HG03442 (cell line): ENCODE data around the gene TGFBI.

Experiments used
- ATAC-seq: cut with Tn5 transposase; IDR thresholded peaks from one replicate; pipeline ENCODE4 v1.9.1; 2021; ENCODE audit warnings: mild to moderate bottlenecking, moderate library complexity; ENCODE audit not compliant: unreplicated experiment

Gene TGFBI

GRCh38 chr5:136025900-136026299, 2.9 kb upstream of the TGFBI start:
- ATAC-seq, result no peak

DNA sequence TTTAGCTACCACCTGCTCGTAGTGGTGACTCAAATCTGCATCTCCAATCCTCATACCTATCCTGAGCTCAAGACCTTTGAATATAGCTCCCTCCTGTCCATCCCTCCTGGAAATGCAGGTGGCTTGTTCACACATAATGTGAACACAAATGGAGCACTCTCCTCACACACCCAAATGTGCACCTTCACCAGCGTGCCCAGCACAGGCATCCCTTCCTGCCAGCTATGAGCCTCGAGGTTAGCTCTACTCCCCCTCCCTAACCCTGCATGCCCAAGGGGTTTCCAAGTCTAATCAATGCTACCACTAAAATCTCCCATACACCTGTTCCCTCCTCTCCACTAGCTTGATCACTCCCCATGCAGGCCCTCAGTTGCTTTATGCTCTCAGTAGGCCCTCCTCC, 2.2 kb upstream of the TGFBI start:
- no peak for ATAC-seq

GRCh38 chr5:136027311-136027710, 1.5 kb upstream of the TGFBI start:
- ATAC-seq, result no peak

GRCh38 chr5:136028090-136028489, 698 bp upstream of the TGFBI start:
- no peak for ATAC-seq

DNA sequence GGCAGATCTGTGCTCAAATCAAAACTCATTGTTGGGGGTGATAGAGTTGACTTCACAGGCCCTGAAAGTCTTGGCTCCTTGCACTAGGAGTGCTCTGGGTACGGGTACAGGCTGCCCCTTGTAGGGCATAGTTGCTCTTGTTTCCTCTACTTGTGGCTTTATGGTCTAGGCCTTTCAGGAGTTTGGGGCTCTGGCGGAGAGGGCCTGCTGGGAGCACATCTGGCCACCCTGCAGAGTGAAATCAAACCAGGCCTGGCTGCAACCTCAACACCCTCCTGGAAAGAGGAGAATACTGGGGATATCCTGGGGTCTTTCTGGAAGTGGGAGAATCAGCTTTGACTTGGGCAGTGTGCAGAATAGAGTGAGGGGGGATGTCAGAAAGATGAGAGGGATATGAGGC, 1.5 kb downstream of the TGFBI start:
- ATAC-seq, result no peak

DNA sequence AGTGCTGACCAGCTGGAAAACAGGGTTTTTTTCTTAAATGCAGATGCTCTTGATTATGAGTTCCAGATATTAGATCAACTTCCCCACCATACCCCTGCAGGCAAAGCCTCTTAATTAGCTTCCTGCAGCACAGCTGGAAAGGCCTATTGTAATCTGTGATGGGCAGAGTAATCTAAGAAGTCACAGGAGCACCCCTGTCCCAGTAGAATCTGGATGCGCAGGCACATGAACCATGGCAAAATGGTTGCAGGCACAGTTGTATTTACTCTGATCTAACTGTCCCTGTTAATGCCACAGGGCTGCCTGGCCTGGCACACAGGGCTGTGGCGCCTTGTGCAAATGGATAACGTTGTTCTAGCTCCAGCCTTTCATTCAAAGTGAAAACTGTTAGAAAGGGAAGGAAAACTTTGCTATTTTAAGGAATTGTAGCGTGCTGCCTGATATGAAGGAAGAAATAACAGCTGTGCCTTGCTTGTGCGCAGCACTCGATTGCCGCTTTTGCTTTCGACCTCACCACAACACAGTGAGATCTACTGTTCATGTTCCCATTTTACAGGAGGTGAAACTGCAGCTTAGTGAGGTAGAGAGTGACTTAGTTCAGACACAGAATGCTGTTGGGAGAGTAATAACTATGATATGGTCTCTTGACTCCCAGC, 2.3 kb downstream of the TGFBI start:
- peak; percentile 86 for ATAC-seq

DNA sequence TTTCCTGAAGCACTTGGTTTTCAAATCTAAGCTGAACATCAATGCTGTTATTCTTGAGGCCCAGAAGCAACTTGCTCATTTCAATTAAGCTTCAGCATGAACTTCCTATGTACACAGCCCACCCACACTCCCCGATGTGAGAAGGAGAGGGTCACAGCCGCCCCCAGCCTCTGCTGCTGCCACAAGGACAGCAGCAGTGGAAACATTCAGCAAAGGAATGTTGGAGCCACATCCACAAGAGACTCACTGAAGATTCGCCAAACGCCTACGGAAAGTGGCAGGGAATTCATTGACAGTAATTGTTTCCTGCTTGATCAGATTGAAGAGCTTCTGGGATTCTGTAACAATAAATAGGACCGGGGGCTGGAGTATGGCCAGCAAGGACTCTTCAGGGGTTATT, 2.9 kb downstream of the TGFBI start:
- no peak for ATAC-seq

- no peak for ATAC-seq
Observed at GRCh38 chr5:136032564-136032963, 3.8 kb downstream of the TGFBI start.

DNA sequence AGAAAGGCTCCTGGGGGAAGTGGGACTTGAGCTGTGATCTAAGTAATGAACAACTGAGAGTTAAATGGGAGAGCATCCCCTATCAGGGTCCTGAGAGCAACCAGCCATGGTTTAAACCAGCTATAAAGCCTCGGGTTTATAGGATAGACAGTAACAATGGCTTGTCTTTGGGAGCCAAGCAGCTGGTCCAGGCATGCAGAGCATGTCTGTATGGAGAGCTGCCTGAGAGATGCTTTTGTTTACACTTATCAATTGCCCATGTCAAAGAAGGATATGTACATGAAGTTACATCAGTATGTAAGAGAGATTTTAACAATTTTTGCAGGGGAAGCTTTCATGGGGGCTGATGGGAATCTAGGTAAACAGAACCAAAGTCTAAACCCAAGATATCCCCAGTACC, 4.4 kb downstream of the TGFBI start:
- no peak for ATAC-seq

GRCh38 chr5:136033848-136034247, 5.1 kb downstream of the TGFBI start:
- ATAC-seq, result no peak

DNA sequence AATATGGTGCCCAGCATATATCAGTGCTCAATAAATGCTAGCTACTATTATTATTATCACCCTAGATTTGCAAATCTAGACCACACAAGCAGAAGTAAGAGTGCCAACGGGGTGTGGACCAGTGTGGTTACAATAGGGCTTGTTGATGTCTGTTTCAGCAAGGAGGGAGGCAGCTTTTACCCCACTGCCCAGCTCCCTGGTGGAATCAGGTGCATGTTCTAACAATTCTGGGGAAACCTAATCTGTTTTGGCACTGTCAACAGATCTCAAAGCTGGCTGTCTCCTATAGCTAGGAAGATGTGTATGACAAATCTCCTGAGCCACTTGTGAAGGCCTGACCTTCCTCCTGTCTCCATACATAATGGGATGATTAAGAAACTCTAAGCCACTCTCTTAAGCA, 5.7 kb downstream of the TGFBI start:
- no peak for ATAC-seq

GRCh38 chr5:136034984-136035383, 6.2 kb downstream of the TGFBI start:
- no peak for ATAC-seq

- no peak for ATAC-seq
Observed at GRCh38 chr5:136035837-136036236, 7.0 kb downstream of the TGFBI start.

DNA sequence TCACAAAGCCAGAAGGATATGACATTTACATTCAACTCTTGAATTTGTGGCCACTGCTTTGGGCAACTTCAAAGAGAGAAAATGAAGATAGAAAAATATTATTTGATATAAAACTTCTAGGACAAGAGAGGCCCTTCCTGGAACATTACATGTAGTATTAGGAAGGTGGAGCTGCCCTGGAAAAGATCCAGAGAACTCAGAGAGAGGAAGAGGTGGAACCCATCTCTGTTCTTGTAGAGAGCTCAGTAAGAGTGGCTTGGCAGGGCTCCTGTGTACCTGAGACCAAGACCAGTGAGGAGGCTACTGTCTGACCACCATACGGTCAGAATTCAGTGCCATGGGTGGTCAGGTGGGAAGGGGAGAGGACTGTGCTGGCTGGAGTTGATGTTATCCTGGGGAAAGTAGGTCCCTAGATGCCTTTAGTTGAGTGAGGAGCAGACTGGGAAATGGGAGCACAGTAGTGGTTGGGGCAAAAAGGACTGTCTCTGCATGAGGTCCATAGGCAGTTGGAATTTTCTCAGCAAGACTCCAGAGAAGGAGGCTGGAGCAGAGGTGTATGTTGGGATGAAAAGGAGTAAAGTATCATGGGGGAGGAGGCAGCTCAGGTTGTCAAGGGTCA, 7.6 kb downstream of the TGFBI start:
- no peak for ATAC-seq

- peak; percentile 68 for ATAC-seq
Observed at GRCh38 chr5:136037001-136037705, 8.4 kb downstream of the TGFBI start.

DNA sequence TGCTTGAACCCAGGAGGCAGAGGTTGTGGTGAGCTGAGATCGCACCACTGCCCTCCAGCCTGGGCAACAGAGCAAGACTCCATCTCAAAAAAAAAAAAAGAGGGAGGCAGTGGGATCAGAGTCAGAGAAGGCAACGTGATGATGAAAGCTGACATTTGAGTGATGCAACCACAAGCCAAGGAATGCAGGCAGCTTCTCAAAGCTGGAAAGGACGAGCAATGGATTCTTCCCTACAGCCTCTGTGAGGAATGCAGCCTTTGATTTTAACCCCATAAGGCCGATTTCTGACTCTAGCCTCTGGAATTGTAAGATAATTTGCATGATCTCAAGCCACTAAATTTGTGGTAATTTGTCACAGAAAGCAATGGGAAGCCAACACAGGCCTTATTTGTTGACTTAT, 9.8 kb downstream of the TGFBI start:
- no peak for ATAC-seq

- no peak for ATAC-seq
Observed at GRCh38 chr5:136039202-136039601, 10.4 kb downstream of the TGFBI start.

DNA sequence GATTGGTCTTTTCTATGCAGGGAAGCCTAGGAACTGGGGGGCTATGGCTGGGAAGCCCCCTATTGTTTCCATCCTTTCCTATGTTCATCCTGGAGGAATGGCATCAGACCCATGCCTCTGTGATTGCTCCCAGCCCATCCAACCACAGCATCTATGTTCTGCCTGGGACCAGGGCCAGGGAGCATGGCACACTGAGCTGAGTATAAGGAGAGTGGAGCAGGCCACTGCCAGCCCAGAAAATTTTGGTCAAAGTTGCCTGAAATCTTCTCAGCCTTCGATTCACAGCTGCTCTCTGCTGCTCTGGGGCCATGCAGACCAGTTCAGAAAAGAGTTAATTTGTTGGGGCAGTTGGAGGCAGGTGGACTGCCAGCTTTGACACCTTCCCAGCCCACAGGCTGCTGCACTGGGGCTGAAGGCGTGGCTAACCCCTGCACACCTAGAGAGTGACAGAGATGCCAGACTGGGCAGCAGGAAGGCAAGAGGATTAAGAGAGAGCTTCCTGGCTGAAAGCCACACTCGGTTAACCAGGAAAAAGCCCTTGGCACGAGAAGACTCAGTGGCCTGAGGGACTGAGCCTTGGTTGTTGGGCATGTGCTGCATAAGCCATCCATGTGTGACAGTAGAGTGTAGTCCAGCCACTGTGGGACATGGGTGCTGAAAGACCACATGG, 12.1 kb downstream of the TGFBI start:
- no peak for ATAC-seq

DNA sequence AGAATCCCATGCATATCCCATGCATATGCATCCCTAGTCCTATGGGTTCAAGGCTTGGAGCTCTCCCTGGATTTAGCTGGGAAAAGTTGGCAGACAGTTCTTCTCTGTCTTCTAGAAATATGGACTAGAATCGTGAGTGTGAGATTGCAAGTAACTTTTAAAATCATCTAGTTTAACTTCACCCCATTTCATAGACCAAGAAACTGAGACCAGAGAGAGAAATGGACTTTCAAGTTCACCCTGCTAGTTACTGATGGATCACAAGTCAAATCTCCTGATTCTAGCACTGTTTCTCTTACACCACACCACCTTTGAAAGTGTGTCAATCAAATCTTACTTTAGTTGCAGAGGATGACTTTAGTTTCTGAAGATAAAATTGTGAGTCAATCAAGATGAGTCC, 13.4 kb downstream of the TGFBI start:
- no peak for ATAC-seq

DNA sequence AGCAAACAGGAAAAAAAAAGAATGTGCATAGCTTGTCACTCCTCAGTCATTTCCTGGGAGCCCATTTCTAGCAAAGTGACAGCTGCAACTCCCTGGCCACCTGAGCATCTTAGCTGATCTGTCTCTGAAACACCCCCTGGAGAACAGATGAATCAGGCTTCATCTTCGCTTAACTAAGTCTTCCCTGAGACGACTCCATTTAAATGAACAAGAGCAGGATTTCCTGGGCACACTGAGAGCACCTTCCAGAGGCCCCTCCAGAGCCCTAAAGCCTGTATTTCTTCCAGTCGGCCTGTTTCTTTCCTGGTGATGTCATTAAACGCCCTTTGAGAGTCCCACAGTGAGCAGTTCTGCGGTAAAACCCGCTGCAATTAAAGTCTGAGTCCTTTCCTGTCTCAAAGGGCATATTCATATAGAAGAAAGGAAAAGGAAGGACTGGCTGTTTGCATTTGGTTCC, 13.9 kb downstream of the TGFBI start:
- ATAC-seq, result no peak

DNA sequence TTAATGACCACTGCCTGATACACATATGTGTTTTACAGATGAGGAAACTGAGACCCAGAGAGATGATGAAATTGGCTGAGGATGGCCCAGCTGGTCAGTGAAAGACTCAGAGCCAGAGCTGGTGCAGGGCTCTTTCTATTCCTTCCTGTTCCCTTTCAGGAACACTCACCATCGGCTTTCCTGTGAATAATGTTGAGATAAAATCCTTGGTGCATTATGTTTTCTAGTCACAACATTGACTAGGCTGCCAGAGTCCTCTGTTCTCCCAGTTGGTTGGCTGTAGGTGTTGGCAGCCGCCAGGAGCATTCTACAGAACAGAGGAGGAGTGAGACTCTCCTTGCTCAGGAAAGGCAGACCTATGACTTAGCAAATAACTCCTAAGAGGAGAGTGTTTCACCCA, 14.8 kb downstream of the TGFBI start:
- no peak for ATAC-seq
